Gastrocnemius medialis (tissue), 4 donors: ENCODE data around the gene KRT86. TPM values are rescaled to one million over a fixed set of nuclear protein-coding genes. Genes with fewer than 3 reads are reported as not detected.

ENCODE experiments used
- ATAC-seq, 2 donors: fragments of 150-250 bp; one replicate each; pipeline ENCODE4 v1.9.1; 2016
- DNase-seq, 2 donors: peaks; one replicate each; pipeline ENCODE4 v3.0.0-alpha.2; 2019
- H3K27ac ChIP-seq, 4 donors: fragments of 200-600 bp; sonication (generic); 1 replicate in 1 of 4; 2 replicates in 3 of 4; pipeline ENCODE4 v1.5.1; 2016 to 2018; ENCODE audit warnings: mild to moderate bottlenecking in 2 of 4, moderate library complexity in 1 of 4
- H3K27me3 ChIP-seq, 3 donors: fragments of 200-600 bp; sonication (generic) in 2 of 3; 1 replicate in 1 of 3; 2 replicates in 2 of 3; pipeline versions ENCODE4 v1.5.1 to v1.6.0; 2016 to 2019; ENCODE audit warnings: mild to moderate bottlenecking in 1 of 3, moderate library complexity in 1 of 3
- H3K36me3 ChIP-seq, 2 donors: fragments of 200-600 bp; sonication (generic) in 1 of 2; one replicate each; pipeline ENCODE4 v1.5.1; 2017 to 2018
- H3K4me1 ChIP-seq, 2 donors: fragments of 200-600 bp; sonication (generic) in 1 of 2; one replicate each; pipeline ENCODE4 v1.5.1; 2016 to 2017; ENCODE audit warnings: mild to moderate bottlenecking in 2 of 2
- H3K4me3 ChIP-seq, 4 donors: fragments of 200-600 bp; sonication (generic) in 3 of 4; 1 replicate in 1 of 4; 2 replicates in 3 of 4; pipeline ENCODE4 v1.5.1; 2016 to 2019; ENCODE audit warnings: mild to moderate bottlenecking in 2 of 4
- H3K9me3 ChIP-seq, 3 donors: fragments of 200-600 bp; sonication (generic) in 2 of 3; 1 replicate in 1 of 3; 2 replicates in 2 of 3; pipeline ENCODE4 v1.5.1; 2016 to 2019
- CTCF ChIP-seq, 5 experiments: fragments of 450-650 bp in 3 of 5; fragments of 200-600 bp in 2 of 5; sonication (generic) in 2 of 5; IDR thresholded peaks in 4 of 5; conservative IDR thresholded peaks in 1 of 5; 1 replicate in 4 of 5; 2 replicates in 1 of 5; pipeline ENCODE4 v1.5.1; 2016 to 2019; ENCODE audit warnings: antibody characterized with exemption in 5 of 5, mild to moderate bottlenecking in 3 of 5, moderate library complexity in 3 of 5
- POLR2A ChIP-seq, 2 donors: fragments of 450-650 bp; IDR thresholded peaks; one replicate each; pipeline ENCODE4 v1.6.1; 2017; ENCODE audit warnings: antibody characterized with exemption in 2 of 2, mild to moderate bottlenecking in 2 of 2, moderate library complexity in 2 of 2
- in situ Hi-C, 4 donors: fragments of 200-750 bp; cut with MboI; loops; one replicate each; pipeline versions ENCODE4 v1.15.0 to v1.8.0; 2017; ENCODE audit warnings: low sequenced_read_pairs in 4 of 4
- intact Hi-C: fragments of 100-400 bp; cut with DNase I; formaldehyde crosslinking; loops from one replicate; pipeline ENCODE4 v1.15.1; 2023; ENCODE audit warnings: low total_unique reads
- total RNA-seq, 4 donors: library from RNA; depleted of rRNA; stranded (reverse); fragments of >200 nt; gene quantifications; one replicate each; pipeline versions ENCODE4 v1.1.0 to v1.2.3, GENCODE V29; 2016

The KRT86 gene
- total RNA-seq, 4 donors from 2014 or later: 0.24 TPM; not detected in 3

DNA sequence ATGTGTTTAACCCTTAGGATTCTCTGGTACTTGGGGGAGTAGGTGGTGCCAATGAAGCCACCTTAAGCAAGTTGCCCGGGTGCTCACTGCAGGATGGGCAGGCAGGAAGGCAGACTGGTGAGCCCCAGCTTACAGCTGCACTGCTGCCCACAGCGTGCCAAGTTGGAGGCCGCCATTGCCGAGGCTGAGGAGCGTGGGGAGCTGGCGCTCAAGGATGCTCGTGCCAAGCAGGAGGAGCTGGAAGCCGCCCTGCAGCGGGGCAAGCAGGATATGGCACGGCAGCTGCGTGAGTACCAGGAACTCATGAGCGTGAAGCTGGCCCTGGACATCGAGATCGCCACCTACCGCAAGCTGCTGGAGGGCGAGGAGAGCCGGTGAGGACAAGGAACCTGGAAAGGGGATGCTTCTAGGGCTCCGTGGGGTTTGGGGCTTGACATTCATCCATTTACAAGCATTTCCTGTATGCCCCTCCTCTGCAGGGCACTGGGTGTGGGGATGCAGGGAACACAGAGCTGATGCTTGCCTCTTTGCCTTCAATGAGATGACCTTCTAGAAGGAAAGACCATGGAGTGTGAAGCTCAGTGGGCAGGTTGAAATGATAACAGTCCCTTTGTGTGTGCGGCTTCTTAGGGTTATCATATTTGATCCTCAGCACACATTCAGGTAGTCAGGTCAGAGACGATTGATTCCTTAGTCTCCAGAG is 29.0 kb upstream of the KRT86 start:
- DNase-seq (peak in 1 of 2 donors; percentile 53), ATAC-seq (no peak)
- TF ChIP-seq CTCF (IDR thresholded peaks at IDR 0.05 in 4 of 5, conservative IDR thresholded peaks at IDR 0.05 in 1 of 5) (no peak), POLR2A (IDR thresholded peaks at IDR 0.05) (no peak)
- Histone ChIP-seq H3K36me3 (no peaks in the 10 kb centered on the region), H3K4me1 (peaks cover 53 to 61% of the 10 kb centered on the region in 2 donors), H3K9me3 (no peaks in the 10 kb centered on the region), H3K27me3 (no peaks in the 10 kb centered on the region), H3K4me3 (no peak overlapping the region), H3K27ac (no peak overlapping the region)
- in situ Hi-C loops: no loop called here
- intact Hi-C loops: no loop called here

GRCh38 chr12:52245962-52246569 is 28.4 kb upstream of the KRT86 start:
- Histone ChIP-seq H3K4me3 (no peak overlapping the region), H3K9me3 (no peaks in the 10 kb centered on the region), H3K27me3 (no peaks in the 10 kb centered on the region), H3K36me3 (no peaks in the 10 kb centered on the region), H3K4me1 (peaks cover 53 to 61% of the 10 kb centered on the region in 2 donors), H3K27ac (peak overlapping the region in 1 of 4 donors; percentile 73)
- in situ Hi-C loops (no loop called here), intact Hi-C loops (no loop called here)
- no peak for TF ChIP-seq CTCF (IDR thresholded peaks at IDR 0.05 in 4 of 5, conservative IDR thresholded peaks at IDR 0.05 in 1 of 5)
- TF ChIP-seq POLR2A (IDR thresholded peaks at IDR 0.05): no peak
- no peak for DNase-seq
- ATAC-seq: no peak

GRCh38 chr12:52246720-52247621 is 27.5 kb upstream of the KRT86 start:
- DNase-seq (peak; percentile 36 to 56), ATAC-seq (peak; percentile 77 to 83)
- peaks cover 53 to 61% of the 10 kb centered on the region in 2 donors for H3K4me1 ChIP-seq
- in situ Hi-C loops (no loop called here), intact Hi-C loops (no loop called here)
- no peaks in the 10 kb centered on the region for H3K9me3 ChIP-seq
- TF ChIP-seq CTCF (IDR thresholded peaks at IDR 0.05 in 4 of 5, conservative IDR thresholded peaks at IDR 0.05 in 1 of 5) (no peak), POLR2A (IDR thresholded peaks at IDR 0.05) (no peak)
- peak overlapping the region; percentile 60 to 80 (median 76) for H3K27ac ChIP-seq
- H3K27me3 ChIP-seq: no peaks in the 10 kb centered on the region
- H3K36me3 ChIP-seq: no peaks in the 10 kb centered on the region
- H3K4me3 ChIP-seq: no peak overlapping the region

- H3K27ac ChIP-seq: peak overlapping the region; percentile 60 to 80 (median 76)
- no peak for TF ChIP-seq POLR2A (IDR thresholded peaks at IDR 0.05)
- no peak for DNase-seq
- no peaks in the 10 kb centered on the region for H3K36me3 ChIP-seq
- intact Hi-C loops (loop anchor here (1.0 to 2.0 kb wide), 2 partner anchors 15 to 32 kb away; no protein-coding TSS in a partner anchor), in situ Hi-C loops (no loop called here)
- H3K4me1 ChIP-seq: peaks cover 53 to 61% of the 10 kb centered on the region in 2 donors
- peak in 1 of 2 donors; percentile 6 for ATAC-seq
- no peak overlapping the region for H3K4me3 ChIP-seq
- H3K27me3 ChIP-seq: no peaks in the 10 kb centered on the region
- no peaks in the 10 kb centered on the region for H3K9me3 ChIP-seq
Measured at GRCh38 chr12:52247622-52248540, 26.6 kb upstream of the KRT86 start.
